ENCODE measurements around the gene OR52N5. TPM values are rescaled to one million over a fixed set of nuclear protein-coding genes. Genes with fewer than 3 reads are reported as not detected.

OR52N5 gene
- total and polyA plus RNA-seq, 4 donors = not detected

GRCh38 chr11:5803982-5804381 is 20.8 kb upstream of the OR52N5 start:
- ATAC-seq (ENCODE audit: low FRiP score) = no peak
- peaks cover 3% of the 10 kb centered on the region for H3K9me3 ChIP-seq (ENCODE audit: control insufficient read depth, low read length)
- intact Hi-C loops (cut with DNase I) = loop anchor here in 1 of 2 donors (10.0 kb wide), 1 partner anchor 679 kb away; no protein-coding TSS in a partner anchor
- H3K4me1 ChIP-seq (ENCODE audit: control insufficient read depth in 1 of 2, insufficient read depth in 2 of 2, low read length in 2 of 2) = no peaks in the 10 kb centered on the region
- H3K4me3 ChIP-seq (ENCODE audit: low read length in 2 of 2) = no peak overlapping the region
- WGBS, 2 donors = 78 to 86% methylated on average over 5 of the region's 5 CpGs
- H3K27me3 ChIP-seq (ENCODE audit: control insufficient read depth in 1 of 2, insufficient read depth in 2 of 2, low read length in 1 of 2) = no peaks in the 10 kb centered on the region
- no peak overlapping the region for H3K27ac ChIP-seq (ENCODE audit: low read depth in 1 of 2, low read length in 2 of 2)
- no peak for DNase-seq
- H3K36me3 ChIP-seq (ENCODE audit: control insufficient read depth in 1 of 2, insufficient read depth in 2 of 2, low read length in 1 of 2) = no peaks in the 10 kb centered on the region

- intact Hi-C loops (cut with DNase I) = no loop called here
- Histone ChIP-seq H3K4me1 (ENCODE audit: control insufficient read depth in 1 of 2, insufficient read depth in 2 of 2, low read length in 2 of 2) (no peaks in the 10 kb centered on the region), H3K4me3 (ENCODE audit: low read length in 2 of 2) (no peak overlapping the region), H3K9me3 (ENCODE audit: control insufficient read depth, low read length) (no peaks in the 10 kb centered on the region), H3K36me3 (ENCODE audit: control insufficient read depth in 1 of 2, insufficient read depth in 2 of 2, low read length in 1 of 2) (no peaks in the 10 kb centered on the region), H3K27ac (ENCODE audit: low read depth in 1 of 2, low read length in 2 of 2) (no peak overlapping the region), H3K27me3 (ENCODE audit: control insufficient read depth in 1 of 2, insufficient read depth in 2 of 2, low read length in 1 of 2) (no peaks in the 10 kb centered on the region)
- no peak for DNase-seq
- WGBS, 2 donors = 85 to 86% methylated on average over 6 of the region's 6 CpGs
- no peak for ATAC-seq (ENCODE audit: low FRiP score)
Measured at GRCh38 chr11:5796541-5796940, 13.4 kb upstream of the OR52N5 start.

GRCh38 chr11:5791165-5791564 is 8.0 kb upstream of the OR52N5 start, which contains the start of gene OR52N1:
Gene OR52N1, minus strand, starts transcription at chr11:5791265. Its CDS starts 2,449 bp downstream, at chr11:5788816.
- WGBS, 2 donors = 71 to 75% methylated on average over 3 of the region's 3 CpGs
- no peaks in the 10 kb centered on the region for H3K27me3 ChIP-seq (ENCODE audit: control insufficient read depth in 1 of 2, insufficient read depth in 2 of 2, low read length in 1 of 2)
- intact Hi-C loops (cut with DNase I) = no loop called here
- no peak within 1 kb of the TSS for H3K27ac ChIP-seq (ENCODE audit: low read depth in 1 of 2, low read length in 2 of 2)
- no peaks in the 10 kb centered on the region for H3K36me3 ChIP-seq (ENCODE audit: control insufficient read depth in 1 of 2, insufficient read depth in 2 of 2, low read length in 1 of 2)
- no peak for ATAC-seq (ENCODE audit: low FRiP score)
- no peak for DNase-seq
- no peaks in the 10 kb centered on the region for H3K4me1 ChIP-seq (ENCODE audit: control insufficient read depth in 1 of 2, insufficient read depth in 2 of 2, low read length in 2 of 2)
- no peaks in the 10 kb centered on the region for H3K9me3 ChIP-seq (ENCODE audit: control insufficient read depth, low read length)
- no peak within 1 kb of the TSS for H3K4me3 ChIP-seq (ENCODE audit: low read length in 2 of 2)

- DNase-seq = no peak
- no peaks in the 10 kb centered on the region for H3K9me3 ChIP-seq (ENCODE audit: control insufficient read depth, low read length)
- intact Hi-C loops (cut with DNase I) = no loop called here
- no peaks in the 10 kb centered on the region for H3K4me1 ChIP-seq (ENCODE audit: control insufficient read depth in 1 of 2, insufficient read depth in 2 of 2, low read length in 2 of 2)
- no peaks in the 10 kb centered on the region for H3K36me3 ChIP-seq (ENCODE audit: control insufficient read depth in 1 of 2, insufficient read depth in 2 of 2, low read length in 1 of 2)
- WGBS, 2 donors = 60 to 61% methylated on average over 1 of the region's 1 CpG
- no peak for ATAC-seq (ENCODE audit: low FRiP score)
- no peak overlapping the region for H3K27ac ChIP-seq (ENCODE audit: low read depth in 1 of 2, low read length in 2 of 2)
- H3K27me3 ChIP-seq (ENCODE audit: control insufficient read depth in 1 of 2, insufficient read depth in 2 of 2, low read length in 1 of 2) = no peaks in the 10 kb centered on the region
- H3K4me3 ChIP-seq (ENCODE audit: low read length in 2 of 2) = no peak overlapping the region
Measured at GRCh38 chr11:5767056-5767455, 16.1 kb downstream of the OR52N5 start.

GRCh38 chr11:5753943-5754342 is 29.2 kb downstream of the OR52N5 start, which contains the start of gene OR52N4:
Gene OR52N4, plus strand, starts transcription at chr11:5754243. Its CDS starts 498 bp downstream, at chr11:5754741.
- Histone ChIP-seq H3K36me3 (ENCODE audit: control insufficient read depth in 1 of 2, insufficient read depth in 2 of 2, low read length in 1 of 2) (no peaks in the 10 kb centered on the region), H3K4me1 (ENCODE audit: control insufficient read depth in 1 of 2, insufficient read depth in 2 of 2, low read length in 2 of 2) (no peaks in the 10 kb centered on the region), H3K27me3 (ENCODE audit: control insufficient read depth in 1 of 2, insufficient read depth in 2 of 2, low read length in 1 of 2) (no peaks in the 10 kb centered on the region), H3K4me3 (ENCODE audit: low read length in 2 of 2) (no peak within 1 kb of the TSS), H3K27ac (ENCODE audit: low read depth in 1 of 2, low read length in 2 of 2) (no peak within 1 kb of the TSS), H3K9me3 (ENCODE audit: control insufficient read depth, low read length) (no peaks in the 10 kb centered on the region)
- 93% methylated on average over 1 of the region's 1 CpG for WGBS, 2 donors
- intact Hi-C loops (cut with DNase I) = no loop called here
- DNase-seq (no peak), ATAC-seq (ENCODE audit: low FRiP score) (no peak)

GRCh38 chr11:5749836-5750235 is 33.3 kb downstream of the OR52N5 start:
- Histone ChIP-seq H3K4me3 (ENCODE audit: low read length in 2 of 2) (no peak overlapping the region), H3K27me3 (ENCODE audit: control insufficient read depth in 1 of 2, insufficient read depth in 2 of 2, low read length in 1 of 2) (no peaks in the 10 kb centered on the region), H3K9me3 (ENCODE audit: control insufficient read depth, low read length) (no peaks in the 10 kb centered on the region), H3K27ac (ENCODE audit: low read depth in 1 of 2, low read length in 2 of 2) (no peak overlapping the region), H3K4me1 (ENCODE audit: control insufficient read depth in 1 of 2, insufficient read depth in 2 of 2, low read length in 2 of 2) (no peaks in the 10 kb centered on the region), H3K36me3 (ENCODE audit: control insufficient read depth in 1 of 2, insufficient read depth in 2 of 2, low read length in 1 of 2) (no peaks in the 10 kb centered on the region)
- intact Hi-C loops (cut with DNase I) = no loop called here
- ATAC-seq (ENCODE audit: low FRiP score) (no peak), DNase-seq (no peak)
- 74 to 76% methylated on average over 3 of the region's 3 CpGs for WGBS, 2 donors

- no peak for DNase-seq
- Histone ChIP-seq H3K36me3 (ENCODE audit: control insufficient read depth in 1 of 2, insufficient read depth in 2 of 2, low read length in 1 of 2) (no peaks in the 10 kb centered on the region), H3K9me3 (ENCODE audit: control insufficient read depth, low read length) (peaks cover 1% of the 10 kb centered on the region), H3K27me3 (ENCODE audit: control insufficient read depth in 1 of 2, insufficient read depth in 2 of 2, low read length in 1 of 2) (no peaks in the 10 kb centered on the region), H3K4me1 (ENCODE audit: control insufficient read depth in 1 of 2, insufficient read depth in 2 of 2, low read length in 2 of 2) (no peaks in the 10 kb centered on the region), H3K27ac (ENCODE audit: low read depth in 1 of 2, low read length in 2 of 2) (no peak overlapping the region), H3K4me3 (ENCODE audit: low read length in 2 of 2) (no peak overlapping the region)
- ATAC-seq (ENCODE audit: low FRiP score) = no peak
- 90 to 94% methylated on average over 3 of the region's 3 CpGs for WGBS, 2 donors
- intact Hi-C loops (cut with DNase I) = no loop called here
Measured at GRCh38 chr11:5746614-5747013, 36.5 kb downstream of the OR52N5 start.

- ATAC-seq (ENCODE audit: low FRiP score) = no peak
- H3K4me3 ChIP-seq (ENCODE audit: low read length in 2 of 2) = no peak overlapping the region
- intact Hi-C loops (cut with DNase I) = no loop called here
- H3K4me1 ChIP-seq (ENCODE audit: control insufficient read depth in 1 of 2, insufficient read depth in 2 of 2, low read length in 2 of 2) = no peaks in the 10 kb centered on the region
- peaks cover 6% of the 10 kb centered on the region for H3K9me3 ChIP-seq (ENCODE audit: control insufficient read depth, low read length)
- 68 to 84% methylated on average over 1 of the region's 1 CpG for WGBS, 2 donors
- no peak overlapping the region for H3K27ac ChIP-seq (ENCODE audit: low read depth in 1 of 2, low read length in 2 of 2)
- H3K36me3 ChIP-seq (ENCODE audit: control insufficient read depth in 1 of 2, insufficient read depth in 2 of 2, low read length in 1 of 2) = no peaks in the 10 kb centered on the region
- no peaks in the 10 kb centered on the region for H3K27me3 ChIP-seq (ENCODE audit: control insufficient read depth in 1 of 2, insufficient read depth in 2 of 2, low read length in 1 of 2)
- DNase-seq = no peak
Measured at GRCh38 chr11:5738431-5738830, 44.7 kb downstream of the OR52N5 start.

- no peak overlapping the region for H3K4me3 ChIP-seq (ENCODE audit: low read length in 2 of 2)
- no peaks in the 10 kb centered on the region for H3K4me1 ChIP-seq (ENCODE audit: control insufficient read depth in 1 of 2, insufficient read depth in 2 of 2, low read length in 2 of 2)
- H3K27ac ChIP-seq (ENCODE audit: low read depth in 1 of 2, low read length in 2 of 2) = no peak overlapping the region
- DNase-seq = no peak
- H3K27me3 ChIP-seq (ENCODE audit: control insufficient read depth in 1 of 2, insufficient read depth in 2 of 2, low read length in 1 of 2) = no peaks in the 10 kb centered on the region
- 68 to 75% methylated on average over 6 of the region's 6 CpGs for WGBS, 2 donors
- intact Hi-C loops (cut with DNase I) = no loop called here
- H3K36me3 ChIP-seq (ENCODE audit: control insufficient read depth in 1 of 2, insufficient read depth in 2 of 2, low read length in 1 of 2) = no peaks in the 10 kb centered on the region
- H3K9me3 ChIP-seq (ENCODE audit: control insufficient read depth, low read length) = peaks cover 6% of the 10 kb centered on the region
- ATAC-seq (ENCODE audit: low FRiP score) = no peak
Measured at GRCh38 chr11:5737670-5738392, 45.3 kb downstream of the OR52N5 start.
